Thoracic aorta (tissue), 2 donors: ENCODE results near the gene KPNB1. TPM values are rescaled to one million over a fixed set of nuclear protein-coding genes. Genes with fewer than 3 reads are reported as not detected.

ENCODE experiments used
- ATAC-seq: fragments of 150-250 bp; one replicate; pipeline ENCODE4 v1.8.0; 2017; ENCODE audit warnings: low read depth; ENCODE audit not compliant: insufficient number of reproducible peaks, low FRiP score
- DNase-seq: peaks from one replicate; pipeline ENCODE4 v3.0.0-alpha.2; 2020; ENCODE audit warnings: low spot score
- H3K27ac ChIP-seq, 2 donors: fragments of 200-600 bp; sonication (generic); 1 replicate in 1 of 2; 2 replicates in 1 of 2; pipeline ENCODE4 v1.5.1; 2016; ENCODE audit warnings: mild to moderate bottlenecking in 2 of 2, moderate library complexity in 2 of 2
- H3K27me3 ChIP-seq: fragments of 200-600 bp; sonication (generic); replicated peaks from 2 replicates; pipeline ENCODE4 v1.6.0; 2016; ENCODE audit warnings: mild to moderate bottlenecking; ENCODE audit not compliant: insufficient read depth
- H3K36me3 ChIP-seq: fragments of 200-600 bp; sonication (generic); one replicate; pipeline ENCODE4 v1.5.1; 2016
- H3K4me1 ChIP-seq, 2 donors: fragments of 200-600 bp; sonication (generic); 1 replicate in 1 of 2; 2 replicates in 1 of 2; pipeline versions ENCODE4 v1.5.1 to v1.6.0; 2016; ENCODE audit warnings: low read depth in 2 of 2, mild to moderate bottlenecking in 1 of 2; ENCODE audit not compliant: control insufficient read depth in 1 of 2
- H3K4me3 ChIP-seq: fragments of 200-600 bp; sonication (generic); 2 replicates; pipeline ENCODE4 v1.5.1; 2016; ENCODE audit warnings: mild to moderate bottlenecking
- H3K9me3 ChIP-seq: fragments of 200-600 bp; sonication (generic); 2 replicates; pipeline ENCODE4 v1.5.1; 2016
- total RNA-seq, 2 donors: library from RNA; depleted of rRNA; stranded (reverse); fragments of >200 nt; gene quantifications; one replicate each; pipeline versions ENCODE4 v1.1.0 to v1.2.3, GENCODE V29; 2016
- TF ChIP-seq, protein P1 (sequence below): fragments of 200-600 bp; sonication (generic); IDR thresholded peaks from one replicate; pipeline ENCODE4 v1.5.1; 2019; ENCODE audit warnings: antibody characterized with exemption

The KPNB1 gene
- total RNA-seq, 2 donors from 2014 or later, result 199 to 223 TPM

DNA sequence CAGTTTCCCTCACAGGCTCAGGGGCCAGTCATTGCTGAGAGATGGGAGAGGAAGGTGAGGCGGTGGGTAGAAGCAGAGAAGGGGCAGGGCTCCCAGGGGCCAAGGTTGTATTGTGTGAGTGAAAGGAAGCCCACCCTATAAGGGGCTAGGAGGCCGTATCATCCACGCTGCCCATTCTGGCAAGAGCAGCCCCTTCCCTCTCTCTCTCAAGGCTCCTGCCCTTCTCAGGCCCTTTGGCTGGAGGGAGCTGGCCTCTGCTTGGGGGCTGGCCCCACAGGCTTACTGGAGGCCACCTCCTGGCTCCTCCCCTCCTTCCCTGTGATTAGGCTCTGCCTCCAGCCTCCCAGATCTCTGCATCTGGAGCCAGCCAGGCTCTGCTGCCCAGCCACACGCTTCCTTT, 51.9 kb downstream of the KPNB1 start:
- TF ChIP-seq, protein P1, sequence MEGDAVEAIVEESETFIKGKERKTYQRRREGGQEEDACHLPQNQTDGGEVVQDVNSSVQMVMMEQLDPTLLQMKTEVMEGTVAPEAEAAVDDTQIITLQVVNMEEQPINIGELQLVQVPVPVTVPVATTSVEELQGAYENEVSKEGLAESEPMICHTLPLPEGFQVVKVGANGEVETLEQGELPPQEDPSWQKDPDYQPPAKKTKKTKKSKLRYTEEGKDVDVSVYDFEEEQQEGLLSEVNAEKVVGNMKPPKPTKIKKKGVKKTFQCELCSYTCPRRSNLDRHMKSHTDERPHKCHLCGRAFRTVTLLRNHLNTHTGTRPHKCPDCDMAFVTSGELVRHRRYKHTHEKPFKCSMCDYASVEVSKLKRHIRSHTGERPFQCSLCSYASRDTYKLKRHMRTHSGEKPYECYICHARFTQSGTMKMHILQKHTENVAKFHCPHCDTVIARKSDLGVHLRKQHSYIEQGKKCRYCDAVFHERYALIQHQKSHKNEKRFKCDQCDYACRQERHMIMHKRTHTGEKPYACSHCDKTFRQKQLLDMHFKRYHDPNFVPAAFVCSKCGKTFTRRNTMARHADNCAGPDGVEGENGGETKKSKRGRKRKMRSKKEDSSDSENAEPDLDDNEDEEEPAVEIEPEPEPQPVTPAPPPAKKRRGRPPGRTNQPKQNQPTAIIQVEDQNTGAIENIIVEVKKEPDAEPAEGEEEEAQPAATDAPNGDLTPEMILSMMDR, result no peak
- Histone ChIP-seq H3K27me3 (no peaks in the 10 kb centered on the region), H3K9me3 (no peaks in the 10 kb centered on the region), H3K4me3 (no peak overlapping the region), H3K36me3 (peaks cover 5% of the 10 kb centered on the region), H3K4me1 (peaks cover 0 to 4% of the 10 kb centered on the region in 2 donors), H3K27ac (no peak overlapping the region)
- DNase-seq (no peak), ATAC-seq (no peak)

DNA sequence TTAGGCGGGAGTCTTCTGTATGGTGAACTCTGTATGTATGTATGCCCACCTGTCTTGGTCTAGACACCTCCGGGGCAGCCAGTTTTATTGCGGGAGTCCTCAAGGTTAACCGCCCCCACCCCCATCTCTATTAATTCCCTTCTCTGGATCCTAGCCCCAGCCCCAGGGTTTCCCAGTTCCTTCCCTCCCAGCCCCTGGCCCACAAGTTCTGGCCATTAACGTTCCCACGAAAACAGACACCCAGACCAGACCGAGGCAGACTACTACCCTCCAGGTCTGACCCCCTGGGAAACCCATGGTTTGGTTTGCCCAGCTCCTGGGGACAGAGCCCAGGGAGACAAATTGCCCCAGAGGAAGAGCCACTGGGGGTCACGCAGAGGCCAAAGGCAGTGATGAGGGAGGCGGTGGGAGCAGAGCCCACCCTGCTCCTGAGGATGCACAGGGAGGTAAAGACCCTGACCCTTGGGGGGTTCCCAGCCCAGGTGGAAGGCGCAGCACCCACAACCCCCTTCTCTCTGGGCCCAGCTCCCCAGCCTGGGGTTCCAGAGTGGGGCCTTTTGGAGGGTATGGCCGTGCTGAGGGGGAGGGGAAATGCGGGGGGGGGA, 52.8 kb downstream of the KPNB1 start:
- Histone ChIP-seq H3K4me3 (no peak overlapping the region), H3K27ac (no peak overlapping the region), H3K9me3 (no peaks in the 10 kb centered on the region), H3K4me1 (peaks cover 0 to 11% of the 10 kb centered on the region in 2 donors), H3K27me3 (no peaks in the 10 kb centered on the region), H3K36me3 (peaks cover 5% of the 10 kb centered on the region)
- ATAC-seq (no peak), DNase-seq (no peak)
- TF ChIP-seq, protein P1, result no peak

DNA sequence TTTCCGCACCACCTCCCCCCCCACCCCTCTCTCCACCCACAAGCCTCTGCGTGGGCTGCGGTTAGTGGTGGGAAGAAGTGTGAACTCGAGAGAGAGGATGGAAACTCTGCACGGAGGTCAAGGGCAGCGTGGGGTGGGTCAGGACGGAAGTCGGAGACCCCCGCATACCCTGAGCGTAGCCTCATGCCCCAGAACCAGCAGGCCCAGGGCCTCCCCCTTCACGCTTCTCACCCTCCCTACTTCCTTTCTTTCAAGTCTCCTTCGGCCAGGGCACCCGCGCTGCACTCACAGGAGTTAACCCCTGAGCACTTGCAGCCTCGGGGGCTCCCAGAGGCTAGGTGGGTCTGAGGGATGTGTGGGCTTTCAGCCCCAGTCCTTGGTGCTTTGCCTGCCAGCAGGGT, 53.5 kb downstream of the KPNB1 start:
- Histone ChIP-seq H3K27ac (no peak overlapping the region), H3K9me3 (no peaks in the 10 kb centered on the region), H3K27me3 (no peaks in the 10 kb centered on the region), H3K4me1 (peaks cover 0 to 18% of the 10 kb centered on the region in 2 donors), H3K36me3 (peaks cover 5% of the 10 kb centered on the region), H3K4me3 (no peak overlapping the region)
- ATAC-seq (no peak), DNase-seq (no peak)
- TF ChIP-seq, protein P1, result no peak

DNA sequence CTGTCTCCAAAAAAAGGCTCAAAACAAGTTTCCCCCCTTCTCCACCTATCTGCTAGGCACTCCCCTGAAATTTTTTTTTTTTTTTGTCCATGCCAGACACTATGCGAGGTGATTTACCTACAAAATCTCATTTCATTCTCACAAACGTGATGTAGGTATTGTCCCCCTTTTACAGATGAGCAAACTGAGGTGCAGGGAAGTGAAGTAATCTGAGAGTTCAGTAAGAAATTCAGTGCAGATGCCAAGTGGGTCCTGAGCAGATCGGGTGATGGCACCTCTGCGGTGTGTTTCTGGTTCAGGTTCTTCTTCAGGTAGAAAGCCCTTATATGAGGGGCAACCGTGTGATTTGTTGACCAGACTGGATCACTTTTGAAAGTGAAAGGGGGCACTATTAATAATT, 54.0 kb downstream of the KPNB1 start:
- no peak overlapping the region for H3K4me3 ChIP-seq
- H3K27ac ChIP-seq, result no peak overlapping the region
- no peaks in the 10 kb centered on the region for H3K27me3 ChIP-seq
- H3K36me3 ChIP-seq, result peaks cover 5% of the 10 kb centered on the region
- TF ChIP-seq, protein P1, result no peak
- no peaks in the 10 kb centered on the region for H3K9me3 ChIP-seq
- ATAC-seq (no peak), DNase-seq (no peak)
- H3K4me1 ChIP-seq, result peaks cover 0 to 20% of the 10 kb centered on the region in 2 donors

DNA sequence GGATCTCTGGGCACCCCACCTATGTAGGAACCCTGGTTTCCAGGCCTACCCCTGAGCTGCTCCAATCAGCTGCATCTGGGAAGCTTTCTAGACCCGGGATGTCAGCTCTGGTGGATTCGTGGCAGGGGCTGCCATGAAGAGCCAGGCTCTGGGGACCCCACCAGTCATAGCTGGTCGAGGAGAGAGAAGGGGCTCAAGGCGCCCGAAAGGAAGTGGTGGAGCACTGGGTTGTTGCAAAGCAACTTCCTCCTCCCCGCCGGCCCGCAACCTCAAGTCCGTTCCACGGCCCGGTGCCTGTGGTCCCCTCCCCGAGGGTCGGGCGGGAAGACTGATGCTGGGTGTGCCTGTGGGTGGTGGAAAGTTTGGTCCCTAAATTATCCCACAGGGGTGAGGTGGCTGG, 54.4 kb downstream of the KPNB1 start:
- TF ChIP-seq, protein P1, result no peak
- H3K36me3 ChIP-seq, result peaks cover 5% of the 10 kb centered on the region
- no peak overlapping the region for H3K4me3 ChIP-seq
- H3K9me3 ChIP-seq, result no peaks in the 10 kb centered on the region
- peaks cover 0 to 21% of the 10 kb centered on the region in 2 donors for H3K4me1 ChIP-seq
- ATAC-seq (no peak), DNase-seq (no peak)
- no peak overlapping the region for H3K27ac ChIP-seq
- H3K27me3 ChIP-seq, result no peaks in the 10 kb centered on the region
